HUES6 (cell line): ENCODE measurements around the gene ZNF860.

Experiments
- H3K27ac ChIP-seq: 2 replicates; pipeline ENCODE4 v1.7.0; 2013; ENCODE audit warnings: low read depth, mild to moderate bottlenecking, low read length, inconsistent platforms
- H3K27me3 ChIP-seq: 2 replicates; pipeline ENCODE4 v1.6.1; 2013; ENCODE audit warnings: low read length; ENCODE audit not compliant: control insufficient read depth, insufficient read depth
- H3K36me3 ChIP-seq: 2 replicates; pipeline ENCODE4 v1.6.1; 2013; ENCODE audit warnings: low read length; ENCODE audit not compliant: control insufficient read depth, insufficient read depth
- H3K4me1 ChIP-seq: 2 replicates; pipeline ENCODE4 v1.6.1; 2013; ENCODE audit warnings: low read length; ENCODE audit not compliant: control insufficient read depth, insufficient read depth
- H3K4me3 ChIP-seq: 2 replicates; pipeline ENCODE4 v1.5.1; 2013; ENCODE audit warnings: low read depth, low read length
- H3K9ac ChIP-seq: one replicate; pipeline ENCODE4 v1.6.1; 2013; ENCODE audit warnings: mild to moderate bottlenecking, low read length
- H3K9me3 ChIP-seq: 2 replicates; pipeline ENCODE4 v1.6.1; 2013; ENCODE audit warnings: low read depth, low read length; ENCODE audit not compliant: control insufficient read depth, insufficient read depth

Gene ZNF860

DNA sequence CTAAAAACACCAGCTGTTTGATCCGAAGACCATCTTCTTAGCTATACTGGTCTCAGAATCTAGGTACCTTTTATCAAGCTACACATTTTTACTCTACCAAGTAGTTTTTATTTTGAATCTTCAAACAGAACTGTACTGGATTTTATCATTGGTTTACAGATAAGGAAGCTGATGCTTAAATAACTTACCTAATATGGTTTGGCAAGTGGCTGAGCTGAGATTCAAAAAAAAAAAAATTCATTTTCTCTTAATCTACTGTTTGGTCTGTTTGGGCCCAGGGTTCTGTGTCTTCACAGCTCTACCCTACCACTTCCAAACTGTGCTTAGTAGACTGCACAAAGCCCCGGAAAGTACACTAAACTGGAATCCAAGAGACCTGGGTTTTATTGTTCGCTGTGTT is 35.7 kb downstream of the ZNF860 start:
- H3K4me1 ChIP-seq: no peaks in the 10 kb centered on the region
- no peak overlapping the region for H3K9ac ChIP-seq
- H3K9me3 ChIP-seq: no peaks in the 10 kb centered on the region
- no peak overlapping the region for H3K4me3 ChIP-seq
- H3K36me3 ChIP-seq: no peaks in the 10 kb centered on the region
- H3K27ac ChIP-seq: no peak overlapping the region
- H3K27me3 ChIP-seq: no peaks in the 10 kb centered on the region

DNA sequence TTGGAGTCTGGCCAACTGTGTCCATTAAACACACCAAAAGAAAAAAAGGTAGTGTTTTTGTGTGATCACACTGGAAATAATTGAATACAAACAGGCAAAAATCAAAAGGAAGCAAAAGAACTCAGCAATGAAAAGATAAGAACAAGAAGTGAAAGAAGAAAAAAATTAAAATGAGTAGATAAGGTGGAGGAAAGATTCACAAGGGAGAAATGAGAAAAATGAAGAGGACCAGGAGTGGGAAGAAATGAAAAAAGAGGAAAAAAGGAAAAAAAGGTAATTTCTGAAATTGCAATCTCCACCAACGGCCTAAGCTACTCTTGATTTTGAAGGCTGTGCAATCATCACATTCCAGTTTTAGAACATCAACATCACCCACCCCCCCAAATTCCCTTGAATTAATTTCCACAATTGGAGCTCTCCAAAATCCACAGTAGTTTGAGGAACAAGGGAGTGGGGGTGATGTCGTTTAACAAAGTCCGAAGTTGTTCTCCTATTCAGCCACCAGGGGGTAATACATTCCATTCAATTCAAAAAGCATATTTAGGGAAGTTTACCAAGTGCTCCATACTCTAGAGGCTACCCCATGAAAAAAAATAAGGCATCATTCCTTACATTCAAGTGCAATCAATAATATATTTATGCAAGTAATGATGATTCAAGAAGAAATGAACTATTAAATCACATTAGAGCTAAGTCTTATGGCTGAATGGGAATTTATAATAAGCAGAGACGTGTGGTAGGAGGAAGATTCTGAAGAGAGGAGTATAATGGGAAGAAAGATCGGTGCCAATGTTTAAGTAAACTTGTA is 37.4 kb downstream of the ZNF860 start:
- no peak overlapping the region for H3K4me3 ChIP-seq
- no peaks in the 10 kb centered on the region for H3K4me1 ChIP-seq
- H3K36me3 ChIP-seq: no peaks in the 10 kb centered on the region
- no peak overlapping the region for H3K9ac ChIP-seq
- no peaks in the 10 kb centered on the region for H3K9me3 ChIP-seq
- no peaks in the 10 kb centered on the region for H3K27me3 ChIP-seq
- no peak overlapping the region for H3K27ac ChIP-seq

DNA sequence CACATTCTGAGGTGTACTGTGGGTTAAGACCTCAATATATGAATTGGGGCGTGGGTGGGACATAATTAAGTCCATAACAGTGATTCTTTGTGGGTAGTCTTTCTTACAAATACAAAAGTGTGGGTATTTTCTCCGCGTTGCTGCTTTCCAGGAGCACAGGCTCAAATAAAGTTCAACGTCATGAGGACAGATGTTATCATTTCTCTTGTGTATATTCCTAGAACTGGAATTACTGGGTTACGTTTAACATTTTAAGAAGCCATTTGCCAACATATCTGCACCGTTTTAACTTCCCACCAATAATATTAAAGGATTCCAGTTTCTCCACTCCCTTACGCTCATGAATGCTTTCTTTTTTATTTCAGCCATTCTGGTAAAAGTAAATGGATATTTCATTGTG is 39.6 kb downstream of the ZNF860 start:
- H3K27me3 ChIP-seq: no peaks in the 10 kb centered on the region
- no peaks in the 10 kb centered on the region for H3K9me3 ChIP-seq
- H3K27ac ChIP-seq: no peak overlapping the region
- H3K4me3 ChIP-seq: no peak overlapping the region
- no peaks in the 10 kb centered on the region for H3K36me3 ChIP-seq
- no peaks in the 10 kb centered on the region for H3K4me1 ChIP-seq
- no peak overlapping the region for H3K9ac ChIP-seq

DNA sequence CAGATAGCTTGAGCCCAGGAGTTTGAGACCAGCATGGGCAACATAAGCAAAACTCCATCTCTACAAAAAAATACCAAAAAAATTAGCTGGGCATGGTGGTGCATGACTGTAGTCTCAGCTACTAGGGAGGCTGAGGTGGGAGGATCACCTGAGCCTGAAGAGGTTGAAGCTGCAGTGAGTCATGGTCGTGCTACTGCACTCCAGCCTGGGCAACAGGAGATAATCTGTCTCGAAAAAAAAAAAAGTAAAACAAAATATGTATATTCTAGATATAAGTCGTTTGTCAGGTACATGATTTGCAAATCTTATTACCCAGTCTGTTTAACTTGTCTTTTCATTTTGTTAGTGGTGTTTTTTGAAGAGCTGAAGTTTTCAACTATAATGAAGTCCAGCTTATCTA is 40.2 kb downstream of the ZNF860 start:
- no peak overlapping the region for H3K9ac ChIP-seq
- no peak overlapping the region for H3K4me3 ChIP-seq
- H3K36me3 ChIP-seq: no peaks in the 10 kb centered on the region
- no peaks in the 10 kb centered on the region for H3K27me3 ChIP-seq
- no peak overlapping the region for H3K27ac ChIP-seq
- no peaks in the 10 kb centered on the region for H3K9me3 ChIP-seq
- no peaks in the 10 kb centered on the region for H3K4me1 ChIP-seq

DNA sequence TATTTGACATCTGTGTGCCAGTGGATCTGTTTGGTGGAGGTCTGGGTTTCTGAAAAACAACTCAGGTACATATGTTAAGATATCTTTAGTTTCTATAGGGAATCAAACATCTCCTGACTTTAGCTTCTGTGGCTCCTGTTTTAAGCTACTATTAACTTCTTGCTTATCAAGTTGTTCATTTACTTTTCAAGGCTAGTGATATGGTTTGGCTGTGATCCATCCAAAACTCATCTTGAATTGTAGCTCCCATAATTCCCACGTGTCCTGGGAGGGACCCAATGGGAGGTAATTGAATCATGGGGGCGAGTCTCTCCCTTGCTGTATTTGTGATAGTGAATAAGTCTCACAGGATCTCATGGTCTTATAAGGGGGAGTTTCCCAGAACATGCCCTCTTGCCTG is 41.4 kb downstream of the ZNF860 start:
- no peaks in the 10 kb centered on the region for H3K27me3 ChIP-seq
- no peak overlapping the region for H3K4me3 ChIP-seq
- H3K36me3 ChIP-seq: no peaks in the 10 kb centered on the region
- no peak overlapping the region for H3K9ac ChIP-seq
- no peak overlapping the region for H3K27ac ChIP-seq
- no peaks in the 10 kb centered on the region for H3K4me1 ChIP-seq
- no peaks in the 10 kb centered on the region for H3K9me3 ChIP-seq

DNA sequence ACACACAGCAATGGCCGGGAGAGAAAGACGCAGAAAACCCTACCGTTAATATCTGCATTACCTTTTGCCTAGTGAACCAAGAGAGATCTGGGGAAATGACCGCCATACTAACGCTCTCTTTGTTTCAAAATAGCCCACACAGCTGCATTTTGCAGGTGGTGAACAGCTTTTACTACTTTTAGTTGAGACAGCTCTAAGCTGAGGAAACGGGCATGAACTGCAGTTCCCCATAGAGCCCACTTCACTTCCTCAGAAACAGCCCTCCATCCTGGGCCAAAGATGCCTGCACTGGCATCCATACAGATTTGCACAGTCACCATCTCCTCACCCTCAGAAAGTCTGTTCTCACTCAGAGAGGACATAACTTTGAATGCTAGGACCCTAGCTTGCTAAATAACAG is 45.0 kb downstream of the ZNF860 start:
- Histone ChIP-seq H3K36me3 (no peaks in the 10 kb centered on the region), H3K9me3 (no peaks in the 10 kb centered on the region), H3K27ac (no peak overlapping the region), H3K27me3 (no peaks in the 10 kb centered on the region), H3K4me1 (no peaks in the 10 kb centered on the region), H3K9ac (no peak overlapping the region), H3K4me3 (no peak overlapping the region)

DNA sequence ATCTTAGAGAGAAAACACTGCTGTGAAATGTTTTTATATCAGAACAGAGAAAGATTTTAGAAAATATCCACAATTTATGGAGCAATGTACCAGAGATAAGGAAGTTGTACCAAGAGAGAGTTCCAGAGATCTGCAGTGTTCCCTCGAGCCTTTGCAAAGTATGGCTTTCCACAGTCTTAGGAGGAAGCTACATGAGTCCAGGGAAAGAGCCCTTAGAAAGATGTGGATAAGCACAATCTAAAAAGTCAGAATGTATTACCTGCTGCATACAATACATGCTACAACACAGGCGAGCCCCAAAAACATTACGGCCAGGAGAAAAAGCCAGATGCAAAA is 56.4 kb downstream of the ZNF860 start:
- no peaks in the 10 kb centered on the region for H3K36me3 ChIP-seq
- no peaks in the 10 kb centered on the region for H3K27me3 ChIP-seq
- H3K9me3 ChIP-seq: peaks cover 19% of the 10 kb centered on the region
- H3K27ac ChIP-seq: no peak overlapping the region
- peaks cover 6% of the 10 kb centered on the region; the same call in 1 of the 2 replicates for H3K4me1 ChIP-seq
- H3K9ac ChIP-seq: no peak overlapping the region
- H3K4me3 ChIP-seq: no peak overlapping the region

DNA sequence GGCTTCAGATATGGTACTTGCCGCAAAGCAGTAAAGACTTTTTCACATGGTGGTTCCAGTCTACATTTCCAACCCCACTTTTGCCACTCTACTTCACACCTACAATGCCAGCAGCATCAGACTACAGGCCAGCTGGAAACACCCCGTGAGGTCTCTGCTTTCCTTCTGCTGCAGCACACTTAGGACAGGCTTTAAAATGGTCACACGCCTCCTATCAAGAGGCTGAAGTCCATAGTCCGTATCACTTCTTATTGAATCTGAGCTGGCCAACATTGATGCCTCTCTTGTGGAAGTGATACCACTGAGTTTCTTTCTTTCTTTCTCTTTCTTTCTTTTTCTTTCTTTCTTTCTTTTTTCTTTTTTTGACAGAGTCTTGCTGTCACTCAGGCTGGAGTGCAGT is 59.8 kb downstream of the ZNF860 start:
- H3K9ac ChIP-seq: no peak overlapping the region
- H3K9me3 ChIP-seq: peaks cover 24% of the 10 kb centered on the region
- no peaks in the 10 kb centered on the region for H3K36me3 ChIP-seq
- no peak overlapping the region for H3K4me3 ChIP-seq
- H3K4me1 ChIP-seq: peaks cover 12% of the 10 kb centered on the region; the same call in 1 of the 2 replicates
- H3K27ac ChIP-seq: no peak overlapping the region
- no peaks in the 10 kb centered on the region for H3K27me3 ChIP-seq
